ENCODE data around the gene SELENOF.

DNA sequence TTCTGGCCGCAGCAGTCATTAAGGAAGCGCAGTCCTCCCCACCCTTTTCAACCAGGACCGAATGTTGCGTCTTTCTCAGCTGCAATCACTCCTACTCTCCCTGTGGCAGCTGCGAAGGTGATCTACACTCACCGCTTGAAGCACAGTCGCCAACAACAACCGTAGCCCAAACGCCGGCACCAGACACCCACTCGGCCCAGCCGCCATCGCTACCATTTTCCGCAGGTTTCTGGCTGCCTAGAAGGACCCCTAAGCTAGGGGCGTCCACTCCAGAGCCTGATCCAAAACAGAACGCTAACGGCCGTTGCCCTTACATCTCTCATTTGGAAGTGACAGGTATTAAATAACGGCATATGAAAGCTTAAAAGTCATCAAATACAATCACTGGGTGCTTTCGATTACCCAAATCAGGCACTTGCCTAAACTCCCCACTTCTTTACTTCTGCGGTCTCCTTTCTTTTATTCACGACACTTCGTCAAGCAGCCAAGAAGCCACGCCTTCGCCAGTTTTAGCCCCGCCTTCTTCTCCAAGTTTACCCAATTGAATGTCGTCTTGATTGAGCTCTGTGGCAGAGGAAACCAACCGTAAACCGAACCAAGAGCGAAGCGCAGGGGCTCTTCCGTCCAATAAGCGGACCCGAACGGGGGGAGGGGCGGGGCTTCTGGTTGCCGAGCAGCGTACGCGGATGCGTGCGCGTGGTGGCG lies at the start of gene SELENOF:
- TF ChIP-seq, protein P1, sequence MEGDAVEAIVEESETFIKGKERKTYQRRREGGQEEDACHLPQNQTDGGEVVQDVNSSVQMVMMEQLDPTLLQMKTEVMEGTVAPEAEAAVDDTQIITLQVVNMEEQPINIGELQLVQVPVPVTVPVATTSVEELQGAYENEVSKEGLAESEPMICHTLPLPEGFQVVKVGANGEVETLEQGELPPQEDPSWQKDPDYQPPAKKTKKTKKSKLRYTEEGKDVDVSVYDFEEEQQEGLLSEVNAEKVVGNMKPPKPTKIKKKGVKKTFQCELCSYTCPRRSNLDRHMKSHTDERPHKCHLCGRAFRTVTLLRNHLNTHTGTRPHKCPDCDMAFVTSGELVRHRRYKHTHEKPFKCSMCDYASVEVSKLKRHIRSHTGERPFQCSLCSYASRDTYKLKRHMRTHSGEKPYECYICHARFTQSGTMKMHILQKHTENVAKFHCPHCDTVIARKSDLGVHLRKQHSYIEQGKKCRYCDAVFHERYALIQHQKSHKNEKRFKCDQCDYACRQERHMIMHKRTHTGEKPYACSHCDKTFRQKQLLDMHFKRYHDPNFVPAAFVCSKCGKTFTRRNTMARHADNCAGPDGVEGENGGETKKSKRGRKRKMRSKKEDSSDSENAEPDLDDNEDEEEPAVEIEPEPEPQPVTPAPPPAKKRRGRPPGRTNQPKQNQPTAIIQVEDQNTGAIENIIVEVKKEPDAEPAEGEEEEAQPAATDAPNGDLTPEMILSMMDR (CRISPR knock-in tag; IDR thresholded peaks at IDR 0.05), result no peak
- TF ChIP-seq, protein P2, sequence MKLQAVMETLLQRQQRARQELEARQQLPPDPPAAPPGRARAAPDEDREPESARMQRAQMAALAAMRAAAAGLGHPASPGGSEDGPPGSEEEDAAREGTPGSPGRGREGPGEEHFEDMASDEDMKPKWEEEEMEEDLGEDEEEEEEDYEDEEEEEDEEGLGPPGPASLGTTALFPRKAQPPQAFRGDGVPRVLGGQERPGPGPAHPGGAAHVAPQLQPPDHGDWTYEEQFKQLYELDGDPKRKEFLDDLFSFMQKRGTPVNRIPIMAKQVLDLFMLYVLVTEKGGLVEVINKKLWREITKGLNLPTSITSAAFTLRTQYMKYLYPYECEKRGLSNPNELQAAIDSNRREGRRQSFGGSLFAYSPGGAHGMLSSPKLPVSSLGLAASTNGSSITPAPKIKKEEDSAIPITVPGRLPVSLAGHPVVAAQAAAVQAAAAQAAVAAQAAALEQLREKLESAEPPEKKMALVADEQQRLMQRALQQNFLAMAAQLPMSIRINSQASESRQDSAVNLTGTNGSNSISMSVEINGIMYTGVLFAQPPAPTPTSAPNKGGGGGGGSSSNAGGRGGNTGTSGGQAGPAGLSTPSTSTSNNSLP (IDR thresholded peaks at IDR 0.05; ENCODE audit: low read depth, low read length), result 0 out of 2 replicates have a peak, but pooled peaks have one; percentile 59
- TF ChIP-seq, protein P3, sequence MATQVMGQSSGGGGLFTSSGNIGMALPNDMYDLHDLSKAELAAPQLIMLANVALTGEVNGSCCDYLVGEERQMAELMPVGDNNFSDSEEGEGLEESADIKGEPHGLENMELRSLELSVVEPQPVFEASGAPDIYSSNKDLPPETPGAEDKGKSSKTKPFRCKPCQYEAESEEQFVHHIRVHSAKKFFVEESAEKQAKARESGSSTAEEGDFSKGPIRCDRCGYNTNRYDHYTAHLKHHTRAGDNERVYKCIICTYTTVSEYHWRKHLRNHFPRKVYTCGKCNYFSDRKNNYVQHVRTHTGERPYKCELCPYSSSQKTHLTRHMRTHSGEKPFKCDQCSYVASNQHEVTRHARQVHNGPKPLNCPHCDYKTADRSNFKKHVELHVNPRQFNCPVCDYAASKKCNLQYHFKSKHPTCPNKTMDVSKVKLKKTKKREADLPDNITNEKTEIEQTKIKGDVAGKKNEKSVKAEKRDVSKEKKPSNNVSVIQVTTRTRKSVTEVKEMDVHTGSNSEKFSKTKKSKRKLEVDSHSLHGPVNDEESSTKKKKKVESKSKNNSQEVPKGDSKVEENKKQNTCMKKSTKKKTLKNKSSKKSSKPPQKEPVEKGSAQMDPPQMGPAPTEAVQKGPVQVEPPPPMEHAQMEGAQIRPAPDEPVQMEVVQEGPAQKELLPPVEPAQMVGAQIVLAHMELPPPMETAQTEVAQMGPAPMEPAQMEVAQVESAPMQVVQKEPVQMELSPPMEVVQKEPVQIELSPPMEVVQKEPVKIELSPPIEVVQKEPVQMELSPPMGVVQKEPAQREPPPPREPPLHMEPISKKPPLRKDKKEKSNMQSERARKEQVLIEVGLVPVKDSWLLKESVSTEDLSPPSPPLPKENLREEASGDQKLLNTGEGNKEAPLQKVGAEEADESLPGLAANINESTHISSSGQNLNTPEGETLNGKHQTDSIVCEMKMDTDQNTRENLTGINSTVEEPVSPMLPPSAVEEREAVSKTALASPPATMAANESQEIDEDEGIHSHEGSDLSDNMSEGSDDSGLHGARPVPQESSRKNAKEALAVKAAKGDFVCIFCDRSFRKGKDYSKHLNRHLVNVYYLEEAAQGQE (IDR thresholded peaks at IDR 0.05; ENCODE audit: borderline replicate concordance in 1 of 2, low read depth in 1 of 2, low read length in 2 of 2), result 0 out of 4 replicates have a peak, but pooled peaks of 1 of the 2 experiments have one; percentile 46
- peak; percentile 61; the same call in 1 of the 2 replicates for TF ChIP-seq ZFX (CRISPR knock-in tag; IDR thresholded peaks at IDR 0.05; ENCODE audit: low read depth)
